Measurements from ENCODE around the gene BLID.

The BLID gene

DNA sequence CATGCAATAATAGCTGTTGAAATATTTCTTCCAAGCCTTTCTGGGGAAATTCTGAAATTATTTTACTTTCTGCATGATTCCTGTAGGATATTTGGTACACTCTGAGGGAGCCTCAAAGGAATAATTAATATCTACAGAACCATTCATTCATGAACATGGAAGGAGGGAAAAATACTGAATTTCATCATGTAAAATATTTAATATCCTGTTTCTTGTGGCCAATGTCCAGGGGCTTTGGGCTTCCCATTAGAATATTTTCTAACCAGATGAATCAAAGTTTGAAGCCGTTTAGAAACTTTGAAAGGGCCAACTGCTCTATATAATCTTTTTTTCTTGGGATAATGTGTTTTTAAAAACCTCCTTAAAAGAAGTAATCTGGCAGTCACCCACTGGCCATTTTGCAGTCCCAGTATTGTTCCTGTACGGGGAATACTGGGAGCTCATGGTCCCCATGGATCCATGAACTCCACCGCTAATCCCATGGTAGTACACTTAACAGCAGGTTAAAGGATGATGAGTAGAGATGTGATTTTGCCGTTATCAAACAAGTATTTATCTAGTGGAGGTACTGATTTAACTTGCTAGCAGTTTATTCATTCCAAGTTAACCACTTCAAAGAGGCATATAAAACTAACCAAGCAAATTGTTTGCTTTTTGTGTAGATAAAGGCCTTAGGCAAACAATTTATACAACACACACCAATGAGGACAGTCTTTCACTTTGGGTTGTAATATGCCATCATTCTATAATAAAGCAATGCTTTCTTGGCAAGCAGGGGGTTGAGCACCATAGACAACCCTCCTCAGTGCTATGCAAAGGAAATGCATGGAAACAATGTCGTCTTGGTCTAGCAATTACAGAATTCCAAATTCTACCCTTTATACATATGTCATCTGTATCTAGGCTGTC lies 34.5 kb upstream of the BLID start:
- TF ChIP-seq, protein P1, sequence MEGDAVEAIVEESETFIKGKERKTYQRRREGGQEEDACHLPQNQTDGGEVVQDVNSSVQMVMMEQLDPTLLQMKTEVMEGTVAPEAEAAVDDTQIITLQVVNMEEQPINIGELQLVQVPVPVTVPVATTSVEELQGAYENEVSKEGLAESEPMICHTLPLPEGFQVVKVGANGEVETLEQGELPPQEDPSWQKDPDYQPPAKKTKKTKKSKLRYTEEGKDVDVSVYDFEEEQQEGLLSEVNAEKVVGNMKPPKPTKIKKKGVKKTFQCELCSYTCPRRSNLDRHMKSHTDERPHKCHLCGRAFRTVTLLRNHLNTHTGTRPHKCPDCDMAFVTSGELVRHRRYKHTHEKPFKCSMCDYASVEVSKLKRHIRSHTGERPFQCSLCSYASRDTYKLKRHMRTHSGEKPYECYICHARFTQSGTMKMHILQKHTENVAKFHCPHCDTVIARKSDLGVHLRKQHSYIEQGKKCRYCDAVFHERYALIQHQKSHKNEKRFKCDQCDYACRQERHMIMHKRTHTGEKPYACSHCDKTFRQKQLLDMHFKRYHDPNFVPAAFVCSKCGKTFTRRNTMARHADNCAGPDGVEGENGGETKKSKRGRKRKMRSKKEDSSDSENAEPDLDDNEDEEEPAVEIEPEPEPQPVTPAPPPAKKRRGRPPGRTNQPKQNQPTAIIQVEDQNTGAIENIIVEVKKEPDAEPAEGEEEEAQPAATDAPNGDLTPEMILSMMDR (IDR thresholded peaks at IDR 0.05; ENCODE audit: low read depth, low read length): no peak

DNA sequence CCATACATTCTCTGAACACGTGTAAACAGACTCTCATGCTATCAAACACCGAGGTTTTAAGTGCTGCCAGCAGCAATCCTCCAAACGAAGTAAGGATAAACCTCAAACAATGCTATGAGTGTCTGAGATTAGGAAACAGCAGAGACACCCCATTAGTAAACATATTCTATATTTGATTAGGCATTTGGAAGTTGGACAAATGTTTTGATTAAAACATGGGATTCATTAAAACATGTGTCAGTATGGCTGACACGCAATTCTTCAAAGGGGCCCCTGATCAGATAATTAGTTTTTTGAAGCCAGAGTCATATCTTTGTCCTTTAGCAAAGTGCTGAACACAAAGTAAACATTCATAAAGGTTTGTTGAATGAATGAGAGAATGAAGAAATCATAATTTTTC lies 33.2 kb upstream of the BLID start:
- TF ChIP-seq, protein P1 (IDR thresholded peaks at IDR 0.05; ENCODE audit: low read depth, low read length): no peak
- no peak overlapping the region for H3K4me3 ChIP-seq (ENCODE audit: low read depth, low read length)

More for the DNA sequence above, 34.5 kb upstream of the BLID start:
- no peak overlapping the region for H3K4me3 ChIP-seq (ENCODE audit: low read depth, low read length)

DNA sequence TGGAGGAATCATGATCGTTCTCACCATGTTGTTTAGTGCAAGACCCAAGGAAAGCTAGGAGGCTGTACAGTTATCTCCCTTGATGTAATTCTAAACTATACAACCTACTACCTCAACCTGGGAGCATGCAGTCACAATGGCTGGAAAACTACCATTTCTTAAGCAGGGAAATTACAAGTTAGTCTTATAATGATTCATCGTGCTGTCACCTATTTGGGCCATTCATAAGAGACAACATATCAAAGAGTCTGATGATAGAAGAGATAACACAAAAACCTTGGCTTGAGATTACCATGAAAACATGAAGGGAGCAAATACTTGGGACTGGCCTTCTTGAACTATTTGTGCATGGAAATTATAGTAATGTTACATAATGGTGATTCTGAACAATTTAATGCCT lies 30.5 kb upstream of the BLID start:
- no peak overlapping the region for H3K4me3 ChIP-seq (ENCODE audit: low read depth, low read length)
- TF ChIP-seq, protein P1 (IDR thresholded peaks at IDR 0.05; ENCODE audit: low read depth, low read length): no peak

DNA sequence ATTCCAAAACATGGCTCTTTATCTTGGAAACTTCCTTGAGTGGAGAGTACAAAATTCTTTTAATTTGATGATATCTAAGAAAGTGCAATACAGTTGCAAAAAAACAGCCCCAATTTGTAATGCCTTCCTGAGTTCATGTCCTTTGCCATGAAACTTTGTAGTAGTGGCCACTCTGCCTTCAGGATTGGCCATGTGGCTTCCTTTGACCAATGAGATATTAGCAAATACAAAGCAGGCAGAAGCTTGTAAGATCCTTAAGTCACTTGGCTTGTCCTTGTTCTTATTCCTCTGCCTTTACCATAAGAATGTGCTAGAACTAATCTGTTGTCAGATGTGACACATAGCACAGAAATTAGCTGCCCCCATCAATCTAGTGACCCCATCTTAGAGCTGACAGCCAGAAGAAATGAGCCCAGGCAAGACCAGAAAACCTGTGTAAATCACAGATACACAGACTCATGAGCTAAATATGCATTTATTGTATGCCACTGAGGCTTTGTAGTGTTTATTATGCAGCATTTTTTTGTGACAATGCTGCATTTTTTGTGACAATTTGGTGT lies 29.8 kb upstream of the BLID start:
- TF ChIP-seq, protein P1 (IDR thresholded peaks at IDR 0.05; ENCODE audit: low read depth, low read length): no peak
- no peak overlapping the region for H3K4me3 ChIP-seq (ENCODE audit: low read depth, low read length)

DNA sequence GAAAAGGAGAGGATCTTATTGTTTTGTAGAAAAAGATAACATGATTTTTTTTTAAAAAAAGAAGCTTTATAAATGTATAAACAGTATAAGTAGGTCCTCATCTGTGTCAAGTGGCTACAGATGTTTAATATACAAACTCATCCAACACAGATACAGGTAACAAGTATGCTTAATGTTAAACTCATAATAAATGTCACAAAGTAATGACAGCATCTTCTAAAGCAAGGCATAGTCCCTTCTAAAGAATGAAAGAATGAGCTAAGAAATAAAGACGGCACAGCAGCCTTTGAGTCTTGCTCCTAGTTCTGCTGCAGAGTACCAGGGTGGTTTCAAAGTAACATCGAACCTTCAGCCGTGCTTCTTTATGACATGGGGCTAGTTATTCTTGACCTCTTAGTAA lies 28.7 kb upstream of the BLID start:
- TF ChIP-seq, protein P1 (IDR thresholded peaks at IDR 0.05; ENCODE audit: low read depth, low read length): no peak

DNA sequence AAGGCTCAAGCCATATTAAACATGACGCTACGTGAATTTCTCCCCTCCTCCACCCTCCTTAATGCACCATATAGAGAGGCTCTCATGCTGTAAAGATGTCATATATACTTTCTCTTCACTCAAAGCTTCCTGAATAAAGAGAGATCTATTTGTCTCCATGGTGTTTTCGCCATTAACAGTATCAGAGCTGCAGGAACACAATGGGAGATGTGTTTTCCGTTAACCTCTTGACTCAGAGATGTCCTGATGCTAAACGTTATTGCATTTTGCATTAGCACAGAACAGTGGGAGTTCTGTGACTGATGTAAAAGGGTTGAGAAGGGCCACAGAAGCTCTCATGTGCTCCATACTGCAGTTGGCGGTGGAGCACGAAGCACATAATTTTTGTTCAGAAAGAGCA lies 25.7 kb upstream of the BLID start:
- TF ChIP-seq, protein P1 (IDR thresholded peaks at IDR 0.05; ENCODE audit: low read depth, low read length): no peak
- H3K4me3 ChIP-seq (ENCODE audit: low read depth, low read length): no peak overlapping the region

More for the DNA sequence above, 28.7 kb upstream of the BLID start:
- no peak overlapping the region for H3K4me3 ChIP-seq (ENCODE audit: low read depth, low read length)

DNA sequence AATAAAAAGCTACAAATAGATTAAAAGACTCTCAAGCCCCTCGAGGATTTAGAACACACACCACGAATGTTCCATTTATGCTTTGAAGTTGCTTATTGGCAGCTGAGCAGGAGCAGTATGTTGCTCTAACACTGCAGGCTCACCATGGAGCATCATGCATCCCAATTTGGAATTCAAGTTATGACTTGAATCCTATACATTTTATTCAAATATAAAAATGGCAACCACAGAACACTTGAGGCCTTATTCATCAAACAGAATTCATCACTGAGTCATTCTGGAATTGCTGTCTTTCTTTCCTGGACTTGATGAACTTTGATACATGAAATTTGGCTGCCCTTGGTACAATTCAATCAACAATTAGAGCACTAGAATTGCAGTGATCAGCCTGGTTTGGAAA lies 24.5 kb upstream of the BLID start:
- TF ChIP-seq, protein P1 (IDR thresholded peaks at IDR 0.05; ENCODE audit: low read depth, low read length): no peak
- H3K4me3 ChIP-seq (ENCODE audit: low read depth, low read length): no peak overlapping the region

All from WI38 (cell line).